A549 (cell line): ENCODE measurements around the gene SLC37A1. TPM values are rescaled to one million over a fixed set of nuclear protein-coding genes. Genes with fewer than 3 reads are reported as not detected.

Experiments used
- ATAC-seq, 2 experiments: fragments of 200-7000 bp in 1 of 2; fragments of >200 bp in 1 of 2; cut with Nextera tagmentation in 1 of 2; cut with Tn5 transposase in 1 of 2; 3 replicates each; pipeline versions ENCODE4 v1.8.0 to v1.9.1; 2018 to 2020; ENCODE audit warnings: mild to moderate bottlenecking in 1 of 2, moderate library complexity in 1 of 2
- CTCF ChIA-PET: fragments of 300-600 bp; sonication (Branson Sonifier 250); formaldehyde crosslinking; extraction: SDS; loops from one replicate; lab custom pipeline; 2021; ENCODE audit warnings: antibody characterized with exemption, inconsistent platforms; lab: Yijun Ruan, JAX
- POLR2A ChIA-PET: fragments of 350-600 bp; formaldehyde crosslinking; extraction: SDS; loops from one replicate; lab custom pipeline; 2021; ENCODE audit warnings: antibody characterized with exemption, inconsistent platforms; lab: Yijun Ruan, JAX
- DNase-seq, 2 experiments: peaks; one replicate each; pipeline versions ENCODE4 v3.0.0 to v3.0.0-alpha.2; 2011 to 2016; ENCODE audit warnings: low read depth in 1 of 2, low spot score in 1 of 2
- FAIRE-seq: peaks from 2 replicates; lab custom pipeline; 2011; peaks lifted over from hg19 to GRCh38; lab: Jason Lieb, UNC
- H3K27ac ChIP-seq, 2 experiments: fragments of >200 bp; sonication (Bioruptor Twin); formaldehyde crosslinking; 3 replicates each; pipeline ENCODE4 v1.5.1; 2016 to 2017
- H3K4me1 ChIP-seq: fragments of >200 bp; sonication (Bioruptor Twin); formaldehyde crosslinking; 3 replicates; pipeline ENCODE4 v1.6.1; 2016
- H3K4me2 ChIP-seq: fragments of >200 bp; sonication (Bioruptor Twin); formaldehyde crosslinking; 3 replicates; pipeline ENCODE4 v1.6.1; 2016
- H3K4me3 ChIP-seq: fragments of >200 bp; sonication (Bioruptor Twin); formaldehyde crosslinking; 3 replicates; pipeline ENCODE4 v1.5.1; 2016
- H3K9me3 ChIP-seq: fragments of >200 bp; sonication (Bioruptor Twin); formaldehyde crosslinking; 3 replicates; pipeline ENCODE4 v1.6.1; 2016
- BHLHE40 ChIP-seq: IDR thresholded peaks from 2 replicates; pipeline ENCODE4 v1.6.1; 2012; ENCODE audit warnings: low read depth, low read length, inconsistent platforms
- CEBPB ChIP-seq, 2 experiments: fragments of >200 bp in 1 of 2; sonication (Bioruptor Twin) in 1 of 2; formaldehyde crosslinking in 1 of 2; IDR thresholded peaks; 2 replicates each; pipeline ENCODE4 v1.6.1; 2012 to 2016
- CHD2 ChIP-seq: fragments of 150-350 bp; IDR thresholded peaks from 2 replicates; pipeline ENCODE4 v1.6.1; 2014; ENCODE audit warnings: low read length; ENCODE audit not compliant: partially characterized antibody
- CHD4 ChIP-seq: fragments of 200-600 bp; sonication (generic); IDR thresholded peaks from 2 replicates; pipeline ENCODE4 v1.6.1; 2016; ENCODE audit warnings: antibody characterized with exemption, mild to moderate bottlenecking, borderline replicate concordance
- CTCF ChIP-seq: fragments of >200 bp; sonication (Bioruptor Twin); formaldehyde crosslinking; IDR thresholded peaks from 3 replicates; pipeline ENCODE4 v1.5.1; 2016
- EHMT2 ChIP-seq: fragments of 200-600 bp; sonication (generic); IDR thresholded peaks from 2 replicates; pipeline ENCODE4 v1.6.1; 2016; ENCODE audit warnings: antibody characterized with exemption, low read depth, mild to moderate bottlenecking, moderate library complexity
- EP300 ChIP-seq, 2 experiments: fragments of >200 bp; sonication (Bioruptor Twin); formaldehyde crosslinking; IDR thresholded peaks; 2 replicates in 1 of 2; 3 replicates in 1 of 2; pipeline ENCODE4 v1.6.1; 2016 to 2017
- FOSB ChIP-seq: fragments of 250-450 bp; sonication (Bioruptor Pico); IDR thresholded peaks from 2 replicates; pipeline ENCODE4 v1.5.0; 2020; ENCODE audit warnings: mild to moderate bottlenecking, moderate library complexity
- FOSL2 ChIP-seq, 2 experiments: fragments of 450-650 bp in 1 of 2; fragments of >200 bp in 1 of 2; sonication (Bioruptor Twin) in 1 of 2; formaldehyde crosslinking; IDR thresholded peaks; 2 replicates each; pipeline versions ENCODE4 v1.5.0 to v1.6.1; 2016 to 2020; ENCODE audit warnings: mild to moderate bottlenecking in 1 of 2, moderate library complexity in 1 of 2
- FOXS1 ChIP-seq: fragments of 250-450 bp; sonication (Bioruptor Pico); IDR thresholded peaks from 2 replicates; pipeline ENCODE4 v1.5.0; 2020; ENCODE audit warnings: mild to moderate bottlenecking, moderate library complexity
- HES2 ChIP-seq: fragments of >200 bp; sonication (Bioruptor Twin); formaldehyde crosslinking; IDR thresholded peaks from 2 replicates; pipeline ENCODE4 v1.6.1; 2016
- HEYL ChIP-seq: fragments of 250-450 bp; sonication (Bioruptor Pico); IDR thresholded peaks from 2 replicates; pipeline ENCODE4 v1.8.0; 2021; ENCODE audit warnings: mild to moderate bottlenecking, moderate library complexity
- HMGXB4 ChIP-seq: fragments of 250-450 bp; sonication (Bioruptor Pico); IDR thresholded peaks from 2 replicates; pipeline ENCODE4 v1.5.0; 2021; ENCODE audit warnings: mild to moderate bottlenecking, moderate library complexity, borderline replicate concordance
- HOXA7 ChIP-seq: fragments of 250-450 bp; sonication (Bioruptor Pico); IDR thresholded peaks from 2 replicates; pipeline ENCODE4 v1.5.0; 2020; ENCODE audit warnings: mild to moderate bottlenecking, moderate library complexity
- JUN ChIP-seq, 2 experiments: fragments of >200 bp; sonication (Bioruptor Twin); formaldehyde crosslinking; IDR thresholded peaks; 2 replicates in 1 of 2; 3 replicates in 1 of 2; pipeline ENCODE4 v1.6.1; 2016 to 2017
- KDM1A ChIP-seq: fragments of 200-600 bp; sonication (generic); IDR thresholded peaks from 2 replicates; pipeline ENCODE4 v1.6.1; 2016; ENCODE audit warnings: low read depth, mild to moderate bottlenecking
- KDM5A ChIP-seq: fragments of 200-600 bp; sonication (generic); IDR thresholded peaks from 2 replicates; pipeline ENCODE4 v1.6.1; 2016; ENCODE audit warnings: antibody characterized with exemption, mild to moderate bottlenecking
- MAZ ChIP-seq: fragments of 150-350 bp; IDR thresholded peaks from 2 replicates; pipeline ENCODE4 v1.6.1; 2014; ENCODE audit warnings: antibody characterized with exemption, low read depth, low read length, borderline replicate concordance
- NFE2L2 ChIP-seq: fragments of 150-350 bp; conservative IDR thresholded peaks from 2 replicates; pipeline ENCODE4 v1.6.1; 2014; ENCODE audit warnings: low read length
- NPAS2 ChIP-seq: fragments of 250-450 bp; sonication (Bioruptor Pico); IDR thresholded peaks from 2 replicates; pipeline ENCODE4 v1.8.0; 2022; ENCODE audit warnings: mild to moderate bottlenecking, moderate library complexity, borderline replicate concordance
- RAD21 ChIP-seq, 2 experiments: fragments of >200 bp in 1 of 2; sonication (Bioruptor Twin) in 1 of 2; formaldehyde crosslinking in 1 of 2; IDR thresholded peaks in 1 of 2; conservative IDR thresholded peaks in 1 of 2; 2 replicates in 1 of 2; 3 replicates in 1 of 2; pipeline ENCODE4 v1.6.1; 2012 to 2018; ENCODE audit warnings: inconsistent platforms in 1 of 2
- REST ChIP-seq: fragments of 200-600 bp; sonication (generic); IDR thresholded peaks from 2 replicates; pipeline ENCODE4 v1.6.1; 2016; ENCODE audit warnings: antibody characterized with exemption, mild to moderate bottlenecking, moderate library complexity
- RNF2 ChIP-seq: fragments of 200-600 bp; sonication (generic); IDR thresholded peaks from 2 replicates; pipeline ENCODE4 v1.6.1; 2016; ENCODE audit warnings: low read depth, mild to moderate bottlenecking, antibody characterized with exemption, moderate library complexity, borderline replicate concordance
- SMC3 ChIP-seq: fragments of >200 bp; sonication (Bioruptor Twin); formaldehyde crosslinking; IDR thresholded peaks from 3 replicates; pipeline ENCODE4 v1.6.1; 2018; ENCODE audit warnings: inconsistent platforms
- USF2 ChIP-seq: fragments of 450-650 bp; IDR thresholded peaks from 2 replicates; pipeline ENCODE4 v1.6.1; 2014; ENCODE audit warnings: antibody characterized with exemption
- ZC3H11A ChIP-seq: fragments of 450-650 bp; IDR thresholded peaks from 2 replicates; pipeline ENCODE4 v1.6.1; 2014; ENCODE audit warnings: antibody characterized with exemption, mild to moderate bottlenecking
- ZFP36 ChIP-seq: fragments of 450-650 bp; IDR thresholded peaks from 2 replicates; pipeline ENCODE4 v1.6.1; 2014; ENCODE audit warnings: borderline replicate concordance; ENCODE audit not compliant: partially characterized antibody
- ZNF302 ChIP-seq: fragments of 250-450 bp; sonication (Bioruptor Pico); IDR thresholded peaks from 2 replicates; pipeline ENCODE4 v1.9.0; 2021; ENCODE audit warnings: inconsistent platforms, mild to moderate bottlenecking, moderate library complexity
- ZSCAN20 ChIP-seq: fragments of 250-450 bp; sonication (Bioruptor Pico); IDR thresholded peaks from 2 replicates; pipeline ENCODE4 v1.8.0; 2022; ENCODE audit warnings: mild to moderate bottlenecking, moderate library complexity
- WGBS: methylation state at CpG from one replicate; pipeline ENCODE4 v1.1.6; 2017; ENCODE audit errors: missing lambda C conversion rate; 5-methylcytosine and 5-hydroxymethylcytosine counted together
- polyA plus RNA-seq, 4 experiments: library from polyadenylated mRNA; depleted of rRNA in 3 of 4; stranded (reverse); fragments of >200 nt; fragmentation: RNase III in 1 of 4; extraction: RNeasy Plus Mini Kit Qiagen cat#74134 plus additional on column Dnase treatment in 1 of 4; gene quantifications; 2 replicates in 3 of 4; 3 replicates in 1 of 4; pipeline ENCODE4 v1.2.3, GENCODE V29; 2011 to 2017

SLC37A1 gene
- polyA plus RNA-seq, 2 of the 4 experiments (the other 2 are of a cell fraction), result 1.9 to 2.1 TPM

- Histone ChIP-seq H3K27ac (no peak overlapping the region), H3K4me2 (no peak overlapping the region), H3K4me3 (no peak overlapping the region), H3K9me3 (no peaks in the 10 kb centered on the region), H3K4me1 (no peaks in the 10 kb centered on the region)
- ATAC-seq, result no peak
- no peak for DNase-seq
- 85% methylated on average over 8 of the region's 14 CpGs for WGBS
- no peak for TF ChIP-seq NFE2L2
- no peak for TF ChIP-seq CEBPB (IDR thresholded peaks at IDR 0.05)
- TF ChIP-seq BHLHE40, result no peak
- TF ChIP-seq ZSCAN20 (CRISPR knock-in tag), result no peak
- no peak for TF ChIP-seq HOXA7 (CRISPR knock-in tag)
- TF ChIP-seq RAD21 (conservative IDR thresholded peaks at IDR 0.05 in 1 of 2, IDR thresholded peaks at IDR 0.05 in 1 of 2), result no peak
- no peak for TF ChIP-seq ZFP36
- TF ChIP-seq KDM1A, result no peak
- no peak for TF ChIP-seq FOSL2 (IDR thresholded peaks at IDR 0.05)
- TF ChIP-seq FOSL2 (CRISPR knock-in tag; IDR thresholded peaks at IDR 0.05), result no peak
- TF ChIP-seq ZC3H11A, result no peak
- no peak for TF ChIP-seq NPAS2 (CRISPR knock-in tag)
- no peak for TF ChIP-seq CHD2
- no peak for TF ChIP-seq MAZ
- TF ChIP-seq HES2, result no peak
- no peak for TF ChIP-seq EP300 (IDR thresholded peaks at IDR 0.05)
- TF ChIP-seq RNF2, result no peak
- TF ChIP-seq CTCF, result no peak
- TF ChIP-seq ZNF302, result no peak
- TF ChIP-seq EHMT2, result no peak
- TF ChIP-seq FOSB (CRISPR knock-in tag), result no peak
- no peak for FAIRE-seq
- ChIA-PET POLR2A (no interaction called here), CTCF (no interaction called here)
Observed at GRCh38 chr21:42556960-42557359, 43.3 kb downstream of the SLC37A1 start.

- no peak overlapping the region for H3K4me2 ChIP-seq
- ATAC-seq (no peak), DNase-seq (no peak), FAIRE-seq (no peak)
- H3K9me3 ChIP-seq, result no peaks in the 10 kb centered on the region
- no peaks in the 10 kb centered on the region for H3K4me1 ChIP-seq
- ChIA-PET CTCF (no interaction called here), POLR2A (no interaction called here)
- H3K4me3 ChIP-seq, result no peak overlapping the region
- WGBS, result 89% methylated on average over 10 of the region's 10 CpGs
- no peak for TF ChIP-seq NFE2L2
- TF ChIP-seq CHD4, result no peak
- no peak for TF ChIP-seq KDM5A
- no peak for TF ChIP-seq FOSB (CRISPR knock-in tag)
- no peak for TF ChIP-seq CHD2
- TF ChIP-seq HMGXB4 (CRISPR knock-in tag), result no peak
- TF ChIP-seq BHLHE40, result no peak
- TF ChIP-seq USF2, result no peak
- no peak for TF ChIP-seq RAD21 (conservative IDR thresholded peaks at IDR 0.05 in 1 of 2, IDR thresholded peaks at IDR 0.05 in 1 of 2)
- no peak for TF ChIP-seq FOXS1 (CRISPR knock-in tag)
- no peak for TF ChIP-seq JUN (IDR thresholded peaks at IDR 0.05)
- TF ChIP-seq REST, result no peak
- no peak for TF ChIP-seq HEYL (CRISPR knock-in tag)
- no peak for TF ChIP-seq SMC3
- H3K27ac ChIP-seq, result no peak overlapping the region
Observed at GRCh38 chr21:42557420-42557819, 43.8 kb downstream of the SLC37A1 start.
